ENCODE measurements around the gene LILRB5. TPM values are rescaled to one million over a fixed set of nuclear protein-coding genes. Genes with fewer than 3 reads are reported as not detected.
"Not testable (repeated sequence)": the region's sequence is repeated elsewhere in the genome, so short reads cannot be mapped to it uniquely, and the experiment has no call there.

The LILRB5 gene
- total RNA-seq, 1 donor from 2014 or later, result not detected

GRCh38 chr19:54207983-54208783 is 48.9 kb downstream of the LILRB5 start:
- Mint-ChIP-seq H3K27ac (peak overlapping the region; percentile 95), H3K9me3 (peaks cover 4% of the 10 kb centered on the region), H3K4me3 (peak overlapping the region; percentile 95), H3K27me3 (no peaks in the 10 kb centered on the region), H3K4me1 (peaks cover 71% of the 10 kb centered on the region), H3K36me3 (ENCODE audit: low read depth) (peaks cover 83% of the 10 kb centered on the region)
- peak; percentile 76 for DNase-seq
- intact Hi-C loops (cut with micrococcal nuclease), result loop anchor here (1.0 to 10.0 kb wide), 4 partner anchors 8 to 1047 kb away; partner anchors contain the start of genes LENG8, PPP6R1 and RPS9

GRCh38 chr19:54207676-54207982 is 49.4 kb downstream of the LILRB5 start:
- H3K36me3 Mint-ChIP-seq (ENCODE audit: low read depth), result peaks cover 85% of the 10 kb centered on the region
- peaks cover 4% of the 10 kb centered on the region for H3K9me3 Mint-ChIP-seq
- DNase-seq, result no peak
- H3K27ac Mint-ChIP-seq, result peak overlapping the region; percentile 95
- intact Hi-C loops (cut with micrococcal nuclease), result loop anchor here (5.0 to 10.0 kb wide), 3 partner anchors 237 to 1047 kb away; partner anchors contain the start of genes LENG8 and PPP6R1
- H3K4me3 Mint-ChIP-seq, result peak overlapping the region; percentile 95
- peaks cover 76% of the 10 kb centered on the region for H3K4me1 Mint-ChIP-seq
- H3K27me3 Mint-ChIP-seq, result no peaks in the 10 kb centered on the region

- H3K9me3 Mint-ChIP-seq, DNase-seq, H3K27me3 Mint-ChIP-seq: not testable (repeated sequence)
- intact Hi-C loops (cut with micrococcal nuclease), result loop anchor here (5.0 to 10.0 kb wide), 3 partner anchors 238 to 1048 kb away; partner anchors contain the start of genes LENG8 and PPP6R1
- peak overlapping the region; percentile 95 for H3K27ac Mint-ChIP-seq
- peaks cover 79% of the 10 kb centered on the region for H3K4me1 Mint-ChIP-seq
- peak overlapping the region; percentile 95 for H3K4me3 Mint-ChIP-seq
- H3K36me3 Mint-ChIP-seq (ENCODE audit: low read depth), result peaks cover 88% of the 10 kb centered on the region
Observed at GRCh38 chr19:54207193-54207592, 49.9 kb downstream of the LILRB5 start.

GRCh38 chr19:54206831-54207177 is 50.3 kb downstream of the LILRB5 start:
- peaks cover 4% of the 10 kb centered on the region for H3K9me3 Mint-ChIP-seq
- H3K4me1 Mint-ChIP-seq, result peaks cover 82% of the 10 kb centered on the region
- H3K27me3 Mint-ChIP-seq, result no peaks in the 10 kb centered on the region
- H3K36me3 Mint-ChIP-seq (ENCODE audit: low read depth), result peaks cover 90% of the 10 kb centered on the region
- intact Hi-C loops (cut with micrococcal nuclease), result loop anchor here (5.0 to 10.0 kb wide), 3 partner anchors 238 to 1048 kb away; partner anchors contain the start of genes LENG8 and PPP6R1
- DNase-seq, result no peak
- H3K27ac Mint-ChIP-seq, result peak overlapping the region; percentile 95
- peak overlapping the region; percentile 95 for H3K4me3 Mint-ChIP-seq

GRCh38 chr19:54206030-54206830 is 50.8 kb downstream of the LILRB5 start:
- intact Hi-C loops (cut with micrococcal nuclease), result loop anchor here (5.0 to 10.0 kb wide), 3 partner anchors 239 to 1049 kb away; partner anchors contain the start of genes LENG8 and PPP6R1
- peaks cover 83% of the 10 kb centered on the region for H3K4me1 Mint-ChIP-seq
- H3K4me3 Mint-ChIP-seq, result peak overlapping the region; percentile 95
- H3K36me3 Mint-ChIP-seq (ENCODE audit: low read depth), result peaks cover 94% of the 10 kb centered on the region
- peak overlapping the region; percentile 95 for H3K27ac Mint-ChIP-seq
- no peak for DNase-seq
- H3K9me3 Mint-ChIP-seq, result peaks cover 4% of the 10 kb centered on the region
- H3K27me3 Mint-ChIP-seq, result no peaks in the 10 kb centered on the region

- H3K36me3 Mint-ChIP-seq (ENCODE audit: low read depth), result peaks cover 89% of the 10 kb centered on the region
- H3K4me3 Mint-ChIP-seq, result peak overlapping the region; percentile 95
- peaks cover 77% of the 10 kb centered on the region for H3K4me1 Mint-ChIP-seq
- H3K27me3 Mint-ChIP-seq, result no peaks in the 10 kb centered on the region
- no peak for DNase-seq
- H3K9me3 Mint-ChIP-seq, result no peaks in the 10 kb centered on the region
- peak overlapping the region; percentile 25 for H3K27ac Mint-ChIP-seq
- intact Hi-C loops (cut with micrococcal nuclease), result loop anchor here (5.0 to 10.0 kb wide), 3 partner anchors 240 to 1050 kb away; partner anchors contain the start of genes LENG8 and PPP6R1
Observed at GRCh38 chr19:54204767-54205468, 52.2 kb downstream of the LILRB5 start.

- peak overlapping the region; percentile 95 for H3K4me3 Mint-ChIP-seq
- no peaks in the 10 kb centered on the region for H3K27me3 Mint-ChIP-seq
- intact Hi-C loops (cut with micrococcal nuclease), result loop anchor here (10.0 kb wide), 2 partner anchors 242 to 1052 kb away; partner anchors contain the start of genes LENG8 and PPP6R1
Observed at GRCh38 chr19:54203151-54203611, 53.9 kb downstream of the LILRB5 start.

GRCh38 chr19:54201980-54202379 is 55.1 kb downstream of the LILRB5 start:
- Mint-ChIP-seq H3K4me3 (peak overlapping the region; percentile 95), H3K4me1 (peaks cover 55% of the 10 kb centered on the region), H3K36me3 (ENCODE audit: low read depth) (peaks cover 65% of the 10 kb centered on the region), H3K27ac (peak overlapping the region; percentile 99), H3K27me3 (no peaks in the 10 kb centered on the region), H3K9me3 (no peaks in the 10 kb centered on the region)
- DNase-seq, result no peak
- intact Hi-C loops (cut with micrococcal nuclease), result loop anchor here (1.0 to 10.0 kb wide), 3 partner anchors 65 to 1053 kb away; partner anchors contain the start of genes CNOT3, LENG8 and PPP6R1

More at GRCh38 chr19:54203151-54203611, 53.9 kb downstream of the LILRB5 start:
- no peak for DNase-seq
- H3K9me3 Mint-ChIP-seq, result no peaks in the 10 kb centered on the region
- H3K36me3 Mint-ChIP-seq (ENCODE audit: low read depth), result peaks cover 75% of the 10 kb centered on the region
- H3K4me1 Mint-ChIP-seq, result peaks cover 67% of the 10 kb centered on the region
- H3K27ac Mint-ChIP-seq, result peak overlapping the region; percentile 74

GRCh38 chr19:54201172-54201701 is 55.8 kb downstream of the LILRB5 start:
- no peak for DNase-seq
- Mint-ChIP-seq H3K4me3 (peak overlapping the region; percentile 95), H3K9me3 (no peaks in the 10 kb centered on the region), H3K4me1 (peaks cover 48% of the 10 kb centered on the region), H3K27me3 (no peaks in the 10 kb centered on the region), H3K27ac (peak overlapping the region; percentile 99), H3K36me3 (ENCODE audit: low read depth) (peaks cover 57% of the 10 kb centered on the region)
- intact Hi-C loops (cut with micrococcal nuclease), result loop anchor here (1.0 to 10.0 kb wide), 3 partner anchors 64 to 1054 kb away; partner anchors contain the start of genes CNOT3, LENG8 and PPP6R1

Other genes starting within 250 kb of the LILRB5 start
- not detected in 2 replicates for gene VSTM1, start 193.4 kb downstream of the LILRB5 start, total RNA-seq
- not detected in 2 replicates for gene TARM1, start 175.9 kb downstream of the LILRB5 start, total RNA-seq
- gene OSCAR, start 156.5 kb downstream of the LILRB5 start, total RNA-seq, result 0.17 and 0.26 TPM in 2 replicates
- 105 and 131 TPM in 2 replicates for gene NDUFA3, start 154.4 kb downstream of the LILRB5 start, total RNA-seq
- 31.0 and 33.7 TPM in 2 replicates for gene TFPT, start 141.6 kb downstream of the LILRB5 start, total RNA-seq
- 110 and 115 TPM in 2 replicates for gene PRPF31, start 141.5 kb downstream of the LILRB5 start, total RNA-seq
- gene CNOT3, start 119.5 kb downstream of the LILRB5 start, total RNA-seq, result 64.5 and 73.4 TPM in 2 replicates
- gene LENG1, start 97.6 kb downstream of the LILRB5 start, total RNA-seq, result 4.6 and 5.7 TPM in 2 replicates
- 0.54 and 1.1 TPM in 2 replicates for gene TMC4, start 84.1 kb downstream of the LILRB5 start, total RNA-seq
- gene MBOAT7, start 67.7 kb downstream of the LILRB5 start, total RNA-seq, result 289 and 291 TPM in 2 replicates
- 17.9 and 18.4 TPM in 2 replicates for gene TSEN34, start 66.0 kb downstream of the LILRB5 start, total RNA-seq
- 1,530 and 1,555 TPM in 2 replicates for gene RPS9, start 56.4 kb downstream of the LILRB5 start, total RNA-seq
- 0.26 TPM in 1 of 2 replicates, not detected in the other for gene LILRB3, start 34.3 kb downstream of the LILRB5 start, total RNA-seq
- 0.09 TPM in 1 of 2 replicates, not detected in the other for gene LILRA6, start 14.5 kb downstream of the LILRB5 start, total RNA-seq
- gene LILRB2, start 23.8 kb upstream of the LILRB5 start, total RNA-seq, result not detected in 2 replicates
- not detected in 2 replicates for gene LILRA5, start 55.9 kb upstream of the LILRB5 start, total RNA-seq
- gene LILRA4, start 81.9 kb upstream of the LILRB5 start, total RNA-seq, result not detected in 2 replicates
- 5.9 and 7.7 TPM in 2 replicates for gene LAIR1, start 107.7 kb upstream of the LILRB5 start, total RNA-seq
- gene TTYH1, start 158.2 kb upstream of the LILRB5 start, total RNA-seq, result 0.21 and 0.78 TPM in 2 replicates
- gene LENG8, start 191.9 kb upstream of the LILRB5 start, total RNA-seq, result 202 and 214 TPM in 2 replicates
- gene LENG9, start 206.5 kb upstream of the LILRB5 start, total RNA-seq, result 8.2 and 8.3 TPM in 2 replicates
- 0.61 and 0.64 TPM in 2 replicates for gene CDC42EP5, start 216.0 kb upstream of the LILRB5 start, total RNA-seq
- 34.2 and 35.0 TPM in 2 replicates for gene LAIR2, start 245.6 kb upstream of the LILRB5 start, total RNA-seq